Activated CD4-positive, alpha-beta memory T cell treated with anti-CD3 and anti-CD28 coated beads for 36 hours (primary cell): ENCODE measurements around the gene NUB1. TPM values are rescaled to one million over a fixed set of nuclear protein-coding genes. Genes with fewer than 3 reads are reported as not detected.

Source experiments
- CTCF ChIA-PET: fragments of 350-600 bp; sonication (Branson Sonifier 250); formaldehyde crosslinking; loops from one replicate; lab custom pipeline; 2021; ENCODE audit warnings: antibody characterized with exemption, inconsistent platforms; lab: Charles Lee
- POLR2A ChIA-PET: fragments of 350-600 bp; sonication (Branson Sonifier 250); formaldehyde crosslinking; loops from one replicate; lab custom pipeline; 2021; ENCODE audit warnings: antibody characterized with exemption; lab: Charles Lee
- DNase-seq: peaks from one replicate; pipeline ENCODE4 v3.0.0-alpha.2; 2020
- H3K27ac Mint-ChIP-seq: one replicate; pipeline ENCODE4 v1.8.0; 2021; ENCODE audit warnings: mixed read lengths
- H3K27me3 Mint-ChIP-seq: one replicate; pipeline ENCODE4 v1.8.0; 2021; ENCODE audit warnings: mixed read lengths
- H3K36me3 Mint-ChIP-seq: one replicate; pipeline ENCODE4 v1.8.0; 2021; ENCODE audit warnings: mixed read lengths
- H3K4me1 Mint-ChIP-seq: one replicate; pipeline ENCODE4 v1.8.0; 2021; ENCODE audit warnings: low read depth, mixed read lengths
- H3K4me3 Mint-ChIP-seq: one replicate; pipeline ENCODE4 v1.8.0; 2021; ENCODE audit warnings: mild to moderate bottlenecking, mixed read lengths
- H3K9me3 Mint-ChIP-seq: one replicate; pipeline ENCODE4 v1.8.0; 2021; ENCODE audit warnings: mixed read lengths
- intact Hi-C: fragments of 100-400 bp; cut with micrococcal nuclease; formaldehyde crosslinking; loops from one replicate; pipeline ENCODE4 v1.15.1; 2023
- total RNA-seq, 2 experiments: library from RNA; stranded (reverse); gene quantifications; one replicate each; pipeline ENCODE4 v1.2.3, GENCODE V29; 2021

NUB1 gene
- total RNA-seq, 2 experiments from 2014 or later = 48.0 to 48.6 TPM

- intact Hi-C loops = no loop called here
- ChIA-PET POLR2A (no interaction called here), CTCF (interaction anchor here (3.1 kb wide), 1 partner anchor 64 kb away, joined by 14 read pairs; no protein-coding TSS in a partner anchor)
- Mint-ChIP-seq H3K4me1 (peaks cover 6% of the 10 kb centered on the region), H3K27ac (no peak overlapping the region), H3K27me3 (peaks cover 9% of the 10 kb centered on the region), H3K4me3 (no peak overlapping the region), H3K36me3 (no peaks in the 10 kb centered on the region), H3K9me3 (no peaks in the 10 kb centered on the region)
- DNase-seq = no peak
Measured at GRCh38 chr7:151384352-151384697, 42.7 kb downstream of the NUB1 start.

GRCh38 chr7:151384776-151385625 is 43.4 kb downstream of the NUB1 start:
- Mint-ChIP-seq H3K4me3 (no peak overlapping the region), H3K36me3 (no peaks in the 10 kb centered on the region), H3K27ac (no peak overlapping the region), H3K27me3 (peaks cover 9% of the 10 kb centered on the region), H3K4me1 (peaks cover 6% of the 10 kb centered on the region), H3K9me3 (no peaks in the 10 kb centered on the region)
- CTCF ChIA-PET = interaction anchor here (3.1 kb wide), 1 partner anchor 64 kb away, joined by 14 read pairs; no protein-coding TSS in a partner anchor
- POLR2A ChIA-PET = no interaction called here
- intact Hi-C loops = no loop called here
- no peak for DNase-seq

- no peak for DNase-seq
- ChIA-PET CTCF (no interaction called here), POLR2A (no interaction called here)
- Mint-ChIP-seq H3K27ac (no peak overlapping the region), H3K9me3 (no peaks in the 10 kb centered on the region), H3K4me3 (no peak overlapping the region), H3K4me1 (peaks cover 6% of the 10 kb centered on the region), H3K36me3 (no peaks in the 10 kb centered on the region), H3K27me3 (peaks cover 9% of the 10 kb centered on the region)
- intact Hi-C loops = no loop called here
Measured at GRCh38 chr7:151385626-151386300, 44.2 kb downstream of the NUB1 start.

GRCh38 chr7:151386301-151387160 is 44.9 kb downstream of the NUB1 start:
- no peaks in the 10 kb centered on the region for H3K36me3 Mint-ChIP-seq
- DNase-seq = no peak
- ChIA-PET POLR2A (no interaction called here), CTCF (no interaction called here)
- H3K9me3 Mint-ChIP-seq = no peaks in the 10 kb centered on the region
- peaks cover 9% of the 10 kb centered on the region for H3K27me3 Mint-ChIP-seq
- H3K4me3 Mint-ChIP-seq = no peak overlapping the region
- intact Hi-C loops = no loop called here
- H3K27ac Mint-ChIP-seq = no peak overlapping the region
- H3K4me1 Mint-ChIP-seq = peaks cover 6% of the 10 kb centered on the region

- intact Hi-C loops = no loop called here
- POLR2A ChIA-PET = no interaction called here
- Mint-ChIP-seq H3K4me3 (no peak overlapping the region), H3K27ac (no peak overlapping the region), H3K9me3 (no peaks in the 10 kb centered on the region), H3K27me3 (peaks cover 5% of the 10 kb centered on the region), H3K4me1 (peaks cover 2% of the 10 kb centered on the region), H3K36me3 (no peaks in the 10 kb centered on the region)
- no peak for DNase-seq
- CTCF ChIA-PET = no interaction called here
Measured at GRCh38 chr7:151387161-151388006, 45.8 kb downstream of the NUB1 start.

GRCh38 chr7:151388007-151388297 is 46.3 kb downstream of the NUB1 start:
- ChIA-PET POLR2A (no interaction called here), CTCF (no interaction called here)
- H3K36me3 Mint-ChIP-seq = no peaks in the 10 kb centered on the region
- no peak overlapping the region for H3K27ac Mint-ChIP-seq
- no peak for DNase-seq
- no peaks in the 10 kb centered on the region for H3K4me1 Mint-ChIP-seq
- no peak overlapping the region for H3K4me3 Mint-ChIP-seq
- H3K27me3 Mint-ChIP-seq = peaks cover 3% of the 10 kb centered on the region
- H3K9me3 Mint-ChIP-seq = no peaks in the 10 kb centered on the region
- intact Hi-C loops = no loop called here

GRCh38 chr7:151388430-151388829 is 46.8 kb downstream of the NUB1 start:
- CTCF ChIA-PET = no interaction called here
- Mint-ChIP-seq H3K9me3 (no peaks in the 10 kb centered on the region), H3K27me3 (peaks cover 2% of the 10 kb centered on the region)

GRCh38 chr7:151389096-151389767 is 47.6 kb downstream of the NUB1 start:
- Mint-ChIP-seq H3K4me1 (no peaks in the 10 kb centered on the region), H3K9me3 (no peaks in the 10 kb centered on the region), H3K27me3 (no peaks in the 10 kb centered on the region), H3K27ac (no peak overlapping the region), H3K36me3 (no peaks in the 10 kb centered on the region), H3K4me3 (no peak overlapping the region)
- DNase-seq = no peak
- intact Hi-C loops = no loop called here
- ChIA-PET POLR2A (no interaction called here), CTCF (interaction anchor here (1.1 kb wide), 1 partner anchor 59 kb away, joined by 3 read pairs; no protein-coding TSS in a partner anchor)

More at GRCh38 chr7:151388430-151388829, 46.8 kb downstream of the NUB1 start:
- intact Hi-C loops = no loop called here
- no peaks in the 10 kb centered on the region for H3K4me1 Mint-ChIP-seq
- no peaks in the 10 kb centered on the region for H3K36me3 Mint-ChIP-seq
- no peak overlapping the region for H3K27ac Mint-ChIP-seq
- POLR2A ChIA-PET = no interaction called here
- DNase-seq = no peak
- H3K4me3 Mint-ChIP-seq = no peak overlapping the region

- intact Hi-C loops = no loop called here
- no peaks in the 10 kb centered on the region for H3K4me1 Mint-ChIP-seq
- H3K4me3 Mint-ChIP-seq = no peak overlapping the region
- no peaks in the 10 kb centered on the region for H3K9me3 Mint-ChIP-seq
- H3K36me3 Mint-ChIP-seq = no peaks in the 10 kb centered on the region
- ChIA-PET CTCF (interaction anchor here (1.1 kb wide), 1 partner anchor 58 kb away, joined by 3 read pairs; no protein-coding TSS in a partner anchor), POLR2A (no interaction called here)
- no peaks in the 10 kb centered on the region for H3K27me3 Mint-ChIP-seq
- H3K27ac Mint-ChIP-seq = no peak overlapping the region
- DNase-seq = no peak
Measured at GRCh38 chr7:151389768-151390597, 48.4 kb downstream of the NUB1 start.

- intact Hi-C loops = no loop called here
- Mint-ChIP-seq H3K4me3 (no peak overlapping the region), H3K27ac (no peak overlapping the region), H3K36me3 (no peaks in the 10 kb centered on the region), H3K27me3 (no peaks in the 10 kb centered on the region), H3K4me1 (no peaks in the 10 kb centered on the region), H3K9me3 (no peaks in the 10 kb centered on the region)
- CTCF ChIA-PET = interaction anchor here (1.1 kb wide), 1 partner anchor 57 kb away, joined by 3 read pairs; no protein-coding TSS in a partner anchor
- DNase-seq = no peak
- POLR2A ChIA-PET = no interaction called here
Measured at GRCh38 chr7:151390598-151391357, 49.2 kb downstream of the NUB1 start.
